ENCODE results near the gene WNK3. TPM values are rescaled to one million over a fixed set of nuclear protein-coding genes. Genes with fewer than 3 reads are reported as not detected.

Gene WNK3
- total RNA-seq, 2 donors from 2014 or later = 0.52 to 1.6 TPM

- ATAC-seq (no peak), DNase-seq (no peak)
- TF ChIP-seq POLR2A (IDR thresholded peaks at IDR 0.05) = no peak
- TF ChIP-seq, protein P1, sequence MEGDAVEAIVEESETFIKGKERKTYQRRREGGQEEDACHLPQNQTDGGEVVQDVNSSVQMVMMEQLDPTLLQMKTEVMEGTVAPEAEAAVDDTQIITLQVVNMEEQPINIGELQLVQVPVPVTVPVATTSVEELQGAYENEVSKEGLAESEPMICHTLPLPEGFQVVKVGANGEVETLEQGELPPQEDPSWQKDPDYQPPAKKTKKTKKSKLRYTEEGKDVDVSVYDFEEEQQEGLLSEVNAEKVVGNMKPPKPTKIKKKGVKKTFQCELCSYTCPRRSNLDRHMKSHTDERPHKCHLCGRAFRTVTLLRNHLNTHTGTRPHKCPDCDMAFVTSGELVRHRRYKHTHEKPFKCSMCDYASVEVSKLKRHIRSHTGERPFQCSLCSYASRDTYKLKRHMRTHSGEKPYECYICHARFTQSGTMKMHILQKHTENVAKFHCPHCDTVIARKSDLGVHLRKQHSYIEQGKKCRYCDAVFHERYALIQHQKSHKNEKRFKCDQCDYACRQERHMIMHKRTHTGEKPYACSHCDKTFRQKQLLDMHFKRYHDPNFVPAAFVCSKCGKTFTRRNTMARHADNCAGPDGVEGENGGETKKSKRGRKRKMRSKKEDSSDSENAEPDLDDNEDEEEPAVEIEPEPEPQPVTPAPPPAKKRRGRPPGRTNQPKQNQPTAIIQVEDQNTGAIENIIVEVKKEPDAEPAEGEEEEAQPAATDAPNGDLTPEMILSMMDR (IDR thresholded peaks at IDR 0.05) = no peak
- Histone ChIP-seq H3K27me3 (no peaks in the 10 kb centered on the region), H3K4me3 (no peak overlapping the region), H3K4me1 (no peaks in the 10 kb centered on the region), H3K9me3 (no peaks in the 10 kb centered on the region), H3K27ac (no peak overlapping the region), H3K36me3 (replicated peaks in 1 of 2; ENCODE audit: insufficient read depth in 1 of 2, low read depth in 2 of 2) (no peaks in the 10 kb centered on the region)
- intact Hi-C loops (cut with DNase I) = no loop called here
- 21 to 32% methylated on average over 1 of the region's 1 CpG for WGBS, 2 donors
Observed at GRCh38 chrX:54320067-54320466, 37.8 kb downstream of the WNK3 start.

GRCh38 chrX:54306379-54306778 lies 51.5 kb downstream of the WNK3 start:
- Histone ChIP-seq H3K36me3 (replicated peaks in 1 of 2; ENCODE audit: insufficient read depth in 1 of 2, low read depth in 2 of 2) (no peaks in the 10 kb centered on the region), H3K4me1 (no peaks in the 10 kb centered on the region), H3K9me3 (no peaks in the 10 kb centered on the region), H3K27ac (no peak overlapping the region), H3K27me3 (no peaks in the 10 kb centered on the region), H3K4me3 (no peak overlapping the region)
- intact Hi-C loops (cut with DNase I) = no loop called here
- ATAC-seq (no peak), DNase-seq (no peak)
- 87 to 88% methylated on average over 2 of the region's 2 CpGs for WGBS, 2 donors
- TF ChIP-seq, protein P1 (IDR thresholded peaks at IDR 0.05) = no peak
- TF ChIP-seq POLR2A (IDR thresholded peaks at IDR 0.05) = no peak

GRCh38 chrX:54301516-54301915 lies 56.3 kb downstream of the WNK3 start:
- Histone ChIP-seq H3K27ac (no peak overlapping the region), H3K4me3 (no peak overlapping the region), H3K4me1 (no peaks in the 10 kb centered on the region), H3K36me3 (replicated peaks in 1 of 2; ENCODE audit: insufficient read depth in 1 of 2, low read depth in 2 of 2) (no peaks in the 10 kb centered on the region), H3K9me3 (no peaks in the 10 kb centered on the region), H3K27me3 (no peaks in the 10 kb centered on the region)
- ATAC-seq = no peak
- TF ChIP-seq, protein P1 (IDR thresholded peaks at IDR 0.05) = no peak
- no peak for TF ChIP-seq POLR2A (IDR thresholded peaks at IDR 0.05)
- intact Hi-C loops (cut with DNase I) = no loop called here
- no peak for DNase-seq
- 35 to 40% methylated on average over 4 of the region's 4 CpGs for WGBS, 2 donors

GRCh38 chrX:54294306-54294705 lies 63.5 kb downstream of the WNK3 start:
- TF ChIP-seq, protein P1 (IDR thresholded peaks at IDR 0.05) = no peak
- TF ChIP-seq POLR2A (IDR thresholded peaks at IDR 0.05) = no peak
- H3K9me3 ChIP-seq = no peaks in the 10 kb centered on the region
- no peak for ATAC-seq
- intact Hi-C loops (cut with DNase I) = no loop called here
- H3K4me3 ChIP-seq = no peak overlapping the region
- DNase-seq = no peak
- no peak overlapping the region for H3K27ac ChIP-seq
- H3K27me3 ChIP-seq = no peaks in the 10 kb centered on the region
- H3K36me3 ChIP-seq (replicated peaks in 1 of 2; ENCODE audit: insufficient read depth in 1 of 2, low read depth in 2 of 2) = no peaks in the 10 kb centered on the region
- WGBS, 2 donors = 54 to 68% methylated on average over 2 of the region's 2 CpGs
- no peaks in the 10 kb centered on the region for H3K4me1 ChIP-seq

DNA sequence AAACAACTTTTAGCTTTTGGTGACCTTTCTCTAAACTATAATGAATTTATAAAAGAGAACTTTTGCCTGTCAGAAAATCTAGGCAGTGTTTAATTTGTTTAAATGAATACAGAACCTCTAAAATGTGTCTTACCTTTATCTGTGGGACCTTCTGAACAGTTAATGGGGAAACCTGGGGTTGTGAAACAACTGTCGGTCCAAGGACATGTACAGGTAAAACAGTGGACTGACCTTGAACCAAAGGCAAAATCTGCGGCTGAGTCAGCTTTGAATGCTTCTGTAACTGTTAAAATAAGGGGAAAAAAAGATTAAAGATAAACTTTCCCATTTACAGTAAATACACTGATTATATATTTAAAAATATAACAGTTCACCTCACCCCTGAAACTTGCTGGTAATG lies 65.1 kb downstream of the WNK3 start:
- WGBS, 2 donors = 8 to 29% methylated on average over 2 of the region's 2 CpGs
- DNase-seq (peak in 1 of 4 donors; percentile 8), ATAC-seq (no peak)
- intact Hi-C loops (cut with DNase I) = no loop called here
- Histone ChIP-seq H3K27ac (no peak overlapping the region), H3K4me3 (no peak overlapping the region), H3K9me3 (no peaks in the 10 kb centered on the region), H3K4me1 (no peaks in the 10 kb centered on the region), H3K27me3 (no peaks in the 10 kb centered on the region), H3K36me3 (replicated peaks in 1 of 2; ENCODE audit: insufficient read depth in 1 of 2, low read depth in 2 of 2) (no peaks in the 10 kb centered on the region)
- TF ChIP-seq, protein P1 (IDR thresholded peaks at IDR 0.05) = no peak
- TF ChIP-seq POLR2A (IDR thresholded peaks at IDR 0.05) = no peak

All from body of pancreas (tissue), 4 donors.